CD14-positive monocyte (primary cell): ENCODE data around the gene KCNG2. TPM values are rescaled to one million over a fixed set of nuclear protein-coding genes. Genes with fewer than 3 reads are reported as not detected.

ENCODE experiments used
- DNase-seq, 3 donors: peaks; one replicate each; pipeline ENCODE4 v3.0.0-alpha.2; 2011 to 2022
- H2AFZ ChIP-seq: 2 replicates; pipeline ENCODE4 v1.6.0; 2012; ENCODE audit warnings: mild to moderate bottlenecking, low read depth, low read length, inconsistent platforms; ENCODE audit not compliant: insufficient read depth, poor library complexity, severe bottlenecking
- H3K27ac ChIP-seq, 2 donors: 1 replicate in 1 of 2; 2 replicates in 1 of 2; pipeline ENCODE4 v1.5.1; 2012 to 2013; ENCODE audit warnings: low read length in 2 of 2, control low read depth in 1 of 2, inconsistent platforms in 1 of 2, low read depth in 1 of 2, mild to moderate bottlenecking in 1 of 2
- H3K27me3 ChIP-seq, 2 donors: one replicate each; pipeline versions ENCODE4 v1.6.0 to v1.6.1; 2011 to 2013; ENCODE audit warnings: low read length in 2 of 2; ENCODE audit not compliant: control insufficient read depth in 2 of 2, insufficient read depth in 2 of 2
- H3K36me3 ChIP-seq, 2 donors: replicated peaks in 1 of 2; 1 replicate in 1 of 2; 2 replicates in 1 of 2; pipeline versions ENCODE4 v1.5.1 to v1.6.1; 2012 to 2013; ENCODE audit warnings: low read length in 2 of 2, control low read depth in 1 of 2, inconsistent platforms in 1 of 2, mild to moderate bottlenecking in 1 of 2; ENCODE audit not compliant: insufficient read depth in 2 of 2, control insufficient read depth in 1 of 2
- H3K4me1 ChIP-seq, 2 donors: 1 replicate in 1 of 2; 2 replicates in 1 of 2; pipeline versions ENCODE4 v1.5.1 to v1.6.1; 2012 to 2013; ENCODE audit warnings: low read length in 2 of 2, control low read depth in 1 of 2, inconsistent platforms in 1 of 2, mild to moderate bottlenecking in 1 of 2, moderate library complexity in 1 of 2; ENCODE audit not compliant: insufficient read depth in 2 of 2, control insufficient read depth in 1 of 2
- H3K4me2 ChIP-seq: replicated peaks from 2 replicates; pipeline ENCODE3; 2012; ENCODE audit warnings: low read length, moderate library complexity, mild to moderate bottlenecking; ENCODE audit not compliant: poor library complexity, severe bottlenecking; ENCODE audit errors: extremely low read depth
- H3K4me3 ChIP-seq, 3 experiments: fragments of 200-600 bp in 1 of 3; sonication (generic) in 1 of 3; replicated peaks in 1 of 3; 1 replicate in 2 of 3; 2 replicates in 1 of 3; pipeline ENCODE4 v1.5.1; 2011 to 2013; ENCODE audit warnings: low read length in 3 of 3, mild to moderate bottlenecking in 3 of 3, control low read depth in 2 of 3, low read depth in 2 of 3, inconsistent platforms in 1 of 3, moderate library complexity in 1 of 3
- H3K79me2 ChIP-seq: 2 replicates; pipeline ENCODE4 v1.6.0; 2012; ENCODE audit warnings: mild to moderate bottlenecking, control low read depth, inconsistent platforms, low read length, moderate library complexity; ENCODE audit not compliant: insufficient read depth
- H3K9ac ChIP-seq: 2 replicates; pipeline ENCODE4 v1.6.0; 2017; ENCODE audit warnings: low read length, mild to moderate bottlenecking; ENCODE audit not compliant: insufficient read depth, poor library complexity, severe bottlenecking
- H3K9me3 ChIP-seq, 2 donors: replicated peaks in 1 of 2; 1 replicate in 1 of 2; 2 replicates in 1 of 2; pipeline versions ENCODE4 v1.5.1 to v1.6.1; 2012 to 2013; ENCODE audit warnings: low read length in 2 of 2, control low read depth in 1 of 2; ENCODE audit not compliant: control insufficient read depth in 1 of 2, insufficient read depth in 1 of 2
- H4K20me1 ChIP-seq: 2 replicates; pipeline ENCODE4 v1.6.0; 2012; ENCODE audit warnings: mild to moderate bottlenecking, low read length, control low read depth, moderate library complexity; ENCODE audit not compliant: insufficient read depth
- H3K27ac Mint-ChIP-seq, 7 donors: one replicate each; pipeline ENCODE4 v1.8.0; 2020; ENCODE audit warnings: mild to moderate bottlenecking in 7 of 7, mixed read lengths in 7 of 7, moderate library complexity in 6 of 7, inconsistent platforms in 2 of 7
- H3K27me3 Mint-ChIP-seq, 3 donors: one replicate each; pipeline ENCODE4 v1.8.0; 2021 to 2022; ENCODE audit warnings: low read depth in 3 of 3, mild to moderate bottlenecking in 3 of 3, mixed read lengths in 3 of 3, moderate library complexity in 3 of 3, inconsistent platforms in 1 of 3
- H3K36me3 Mint-ChIP-seq, 2 donors: one replicate each; pipeline ENCODE4 v1.8.0; 2020; ENCODE audit warnings: mixed read lengths in 2 of 2, inconsistent platforms in 1 of 2, mild to moderate bottlenecking in 1 of 2
- H3K4me1 Mint-ChIP-seq: one replicate; pipeline ENCODE4 v1.8.0; 2020; ENCODE audit warnings: mild to moderate bottlenecking, mixed read lengths
- H3K4me3 Mint-ChIP-seq, 2 donors: one replicate each; pipeline ENCODE4 v1.8.0; 2020; ENCODE audit warnings: mild to moderate bottlenecking in 2 of 2, mixed read lengths in 2 of 2, moderate library complexity in 1 of 2
- H3K9me3 Mint-ChIP-seq, 7 donors: one replicate each; pipeline ENCODE4 v1.8.0; 2020 to 2022; ENCODE audit warnings: mixed read lengths in 7 of 7, mild to moderate bottlenecking in 6 of 7, moderate library complexity in 6 of 7, inconsistent platforms in 2 of 7
- CTCF ChIP-seq: fragments of 200-600 bp; IDR thresholded peaks from one replicate; pipeline ENCODE4 v1.8.0; 2022; ENCODE audit warnings: antibody characterized with exemption, mild to moderate bottlenecking
- WGBS: methylation state at CpG from one replicate; pipeline ENCODE4 v1.1.5; 2013; ENCODE audit warnings: missing lambda C conversion rate; ENCODE audit not compliant: insufficient coverage; 5-methylcytosine and 5-hydroxymethylcytosine counted together
- intact Hi-C, 2 donors: fragments of 100-400 bp; cut with micrococcal nuclease; formaldehyde crosslinking; loops; one replicate each; pipeline versions ENCODE4 v1.15.0 to v1.15.1; 2023
- polyA plus RNA-seq, 3 donors: library from polyadenylated mRNA; depleted of rRNA in 1 of 3; unstranded in 2 of 3; stranded (reverse) in 1 of 3; fragments of 300-500 nt in 2 of 3; fragments of >200 nt in 1 of 3; fragmentation: Illumina TruSeq in 2 of 3; gene quantifications; 1 replicate in 2 of 3; 2 replicates in 1 of 3; pipeline ENCODE4 v1.2.3, GENCODE V29; 2012 to 2021

Gene KCNG2
- polyA plus RNA-seq, 3 donors: 0.04 TPM; not detected in 2

GRCh38 chr18:79799619-79800370 is 2.1 kb downstream of the KCNG2 start:
- Histone ChIP-seq H3K4me3 (no peak overlapping the region), H4K20me1 (no peaks in the 10 kb centered on the region), H3K36me3 (no peaks in the 10 kb centered on the region), H3K4me1 (peaks cover 37 to 48% of the 10 kb centered on the region in 2 donors), H3K9me3 (peaks cover 0 to 9% of the 10 kb centered on the region in 2 donors), H3K4me2 (peak overlapping the region; percentile 70), H3K27me3 (peaks cover 22 to 40% of the 10 kb centered on the region in 2 donors), H3K27ac (no peak overlapping the region), H2AFZ (no peak overlapping the region), H3K9ac (no peak overlapping the region), H3K79me2 (no peaks in the 10 kb centered on the region)
- H3K36me3 Mint-ChIP-seq: peaks cover 10 to 14% of the 10 kb centered on the region in 2 donors
- peaks cover 38 to 45% (median 45%) of the 10 kb centered on the region in 3 donors for H3K27me3 Mint-ChIP-seq
- peak overlapping the region; percentile 64 to 89 for H3K4me3 Mint-ChIP-seq
- WGBS: 55% methylated on average over 29 of the region's 30 CpGs
- H3K4me1 Mint-ChIP-seq: peaks cover 35% of the 10 kb centered on the region
- H3K27ac Mint-ChIP-seq: peak overlapping the region in 1 of 7 donors; percentile 4
- intact Hi-C loops: loop anchor here (5.0 to 10.0 kb wide), 4 partner anchors 33 to 185 kb away; partner anchors contain the start of genes SLC66A2 (in 1 of the 2) and TXNL4A (in 1 of the 2)
- DNase-seq: no peak
- H3K9me3 Mint-ChIP-seq: peaks cover 3 to 19% (median 7%) of the 10 kb centered on the region in 7 donors
- TF ChIP-seq CTCF: no peak

GRCh38 chr18:79800371-79801180 is 2.8 kb downstream of the KCNG2 start:
- H3K9me3 Mint-ChIP-seq: peaks cover 0 to 16% (median 6%) of the 10 kb centered on the region in 7 donors
- Histone ChIP-seq H3K9ac (no peak overlapping the region), H4K20me1 (no peaks in the 10 kb centered on the region), H3K27me3 (peaks cover 22 to 40% of the 10 kb centered on the region in 2 donors), H3K27ac (no peak overlapping the region), H3K9me3 (peaks cover 0 to 9% of the 10 kb centered on the region in 2 donors), H3K4me1 (peaks cover 29 to 40% of the 10 kb centered on the region in 2 donors), H3K79me2 (no peaks in the 10 kb centered on the region), H3K4me3 (no peak overlapping the region), H3K4me2 (no peak overlapping the region), H3K36me3 (no peaks in the 10 kb centered on the region), H2AFZ (no peak overlapping the region)
- WGBS: 98% methylated on average over 33 of the region's 39 CpGs
- no peak overlapping the region for H3K27ac Mint-ChIP-seq
- peaks cover 28% of the 10 kb centered on the region for H3K4me1 Mint-ChIP-seq
- intact Hi-C loops: no loop called here
- no peak for TF ChIP-seq CTCF
- DNase-seq: no peak
- H3K27me3 Mint-ChIP-seq: peaks cover 34 to 43% (median 39%) of the 10 kb centered on the region in 3 donors
- peak overlapping the region in 1 of 2 donors; percentile 89 for H3K4me3 Mint-ChIP-seq
- H3K36me3 Mint-ChIP-seq: peaks cover 4 to 9% of the 10 kb centered on the region in 2 donors
